Smooth muscle cell (in vitro differentiated cells): ENCODE measurements around the gene DRAP1. TPM values are rescaled to one million over a fixed set of nuclear protein-coding genes. Genes with fewer than 3 reads are reported as not detected.

Experiments
- DNase-seq: peaks from one replicate; lab custom pipeline; 2025; ENCODE audit not compliant: unreplicated experiment; lab: John Stamatoyannopoulos, UW
- H2AFZ ChIP-seq: fragments of 200-600 bp; sonication (generic); 2 replicates; pipeline ENCODE4 v1.6.0; 2016; ENCODE audit warnings: antibody characterized with exemption, low read depth, mild to moderate bottlenecking
- H3F3A ChIP-seq: fragments of 200-600 bp; sonication (generic); 2 replicates; pipeline ENCODE4 v1.6.0; 2017; ENCODE audit warnings: antibody characterized with exemption, low read depth
- H3K27ac ChIP-seq: fragments of 200-600 bp; sonication (generic); 2 replicates; pipeline ENCODE4 v1.5.1; 2016; ENCODE audit warnings: low read depth, mild to moderate bottlenecking
- H3K27me3 ChIP-seq: fragments of 200-600 bp; sonication (generic); 2 replicates; pipeline ENCODE4 v1.6.1; 2016; ENCODE audit warnings: low read depth, mild to moderate bottlenecking
- H3K36me3 ChIP-seq: fragments of 200-600 bp; sonication (generic); 2 replicates; pipeline ENCODE4 v1.5.1; 2016; ENCODE audit warnings: low read depth
- H3K4me1 ChIP-seq: fragments of 200-600 bp; sonication (generic); 2 replicates; pipeline ENCODE4 v1.5.1; 2016; ENCODE audit warnings: low read depth
- H3K4me2 ChIP-seq: fragments of 200-600 bp; sonication (generic); 2 replicates; pipeline ENCODE4 v1.6.0; 2016; ENCODE audit warnings: mild to moderate bottlenecking
- H3K4me3 ChIP-seq: fragments of 200-600 bp; sonication (generic); 2 replicates; pipeline ENCODE4 v1.5.1; 2016; ENCODE audit warnings: mild to moderate bottlenecking
- H3K79me2 ChIP-seq: fragments of 200-600 bp; sonication (generic); 2 replicates; pipeline ENCODE4 v1.6.0; 2016; ENCODE audit warnings: low read depth, mild to moderate bottlenecking
- H3K9ac ChIP-seq: fragments of 200-600 bp; sonication (generic); 2 replicates; pipeline ENCODE4 v1.6.0; 2016; ENCODE audit warnings: low read depth
- H3K9me3 ChIP-seq: fragments of 200-600 bp; sonication (generic); replicated peaks from 2 replicates; pipeline ENCODE4 v1.5.1; 2016; ENCODE audit warnings: low read depth
- H4K20me1 ChIP-seq: fragments of 200-600 bp; sonication (generic); 2 replicates; pipeline ENCODE4 v1.6.0; 2016; ENCODE audit warnings: low read depth
- CTCF ChIP-seq: fragments of 200-600 bp; sonication (generic); IDR thresholded peaks from 2 replicates; pipeline ENCODE4 v1.5.1; 2017; ENCODE audit warnings: borderline replicate concordance, mild to moderate bottlenecking, antibody characterized with exemption; ENCODE audit not compliant: insufficient read depth, poor library complexity, severe bottlenecking
- WGBS: methylation state at CpG from one replicate; pipeline ENCODE4 v1.1.7; 2016; ENCODE audit warnings: low lambda C conversion rate; 5-methylcytosine and 5-hydroxymethylcytosine counted together
- polyA plus RNA-seq: library from polyadenylated mRNA; unstranded; fragments of >200 nt; fragmentation: Nextera tagmentation; extraction: Ambion mirVana; gene quantifications from 2 replicates; pipeline ENCODE4 v1.2.1, GENCODE V29; 2016
- total RNA-seq: library from RNA; depleted of rRNA; stranded (reverse); fragments of >200 nt; gene quantifications from 2 replicates; pipeline ENCODE4 v1.2.3, GENCODE V29; 2014

DRAP1 gene
- total and polyA plus RNA-seq, 2 experiments from 2014 or later = 79.3 to 278 TPM

- no peak for DNase-seq
- peak; percentile 11 for TF ChIP-seq CTCF
- Histone ChIP-seq H3K4me1 (no peaks in the 10 kb centered on the region), H3K79me2 (peaks cover 4% of the 10 kb centered on the region), H3K9me3 (no peaks in the 10 kb centered on the region), H3K4me3 (no peak overlapping the region), H2AFZ (no peak overlapping the region), H3K9ac (no peak overlapping the region), H4K20me1 (no peaks in the 10 kb centered on the region), H3K27ac (peak overlapping the region; percentile 37), H3K36me3 (no peaks in the 10 kb centered on the region), H3K4me2 (peak overlapping the region; percentile 15), H3K27me3 (no peaks in the 10 kb centered on the region), H3F3A (peaks cover 10% of the 10 kb centered on the region)
- 41% methylated on average over 14 of the region's 14 CpGs for WGBS
These were observed 7.3 kb upstream of the DRAP1 start for GRCh38 chr11:65911682-65912568.

- no peaks in the 10 kb centered on the region for H4K20me1 ChIP-seq
- whole genome bisulfite sequencing = 55% methylated on average over 4 of the region's 4 CpGs
- no peak overlapping the region for H2AFZ ChIP-seq
- peaks cover 19% of the 10 kb centered on the region for H3F3A ChIP-seq
- H3K9ac ChIP-seq = peak overlapping the region; percentile 31
- peaks cover 13% of the 10 kb centered on the region for H3K79me2 ChIP-seq
- DNase-seq = no peak
- no peak overlapping the region for H3K4me3 ChIP-seq
- no peak for TF ChIP-seq CTCF
- H3K4me1 ChIP-seq = peaks cover 8% of the 10 kb centered on the region
- H3K9me3 ChIP-seq = no peaks in the 10 kb centered on the region
- peak overlapping the region; percentile 15 for H3K4me2 ChIP-seq
- H3K36me3 ChIP-seq = no peaks in the 10 kb centered on the region
- no peaks in the 10 kb centered on the region for H3K27me3 ChIP-seq
- H3K27ac ChIP-seq = peak overlapping the region; percentile 61
These were observed 6.4 kb upstream of the DRAP1 start for GRCh38 chr11:65912845-65913244.

- H3K4me2 ChIP-seq = peak overlapping the region; percentile 38
- peaks cover 32% of the 10 kb centered on the region for H3K79me2 ChIP-seq
- TF ChIP-seq CTCF = no peak
- H3K9me3 ChIP-seq = no peaks in the 10 kb centered on the region
- WGBS = 70% methylated on average over 10 of the region's 10 CpGs
- H3K4me3 ChIP-seq = no peak overlapping the region
- H4K20me1 ChIP-seq = peaks cover 3% of the 10 kb centered on the region
- H3K4me1 ChIP-seq = peaks cover 17% of the 10 kb centered on the region
- H3K9ac ChIP-seq = peak overlapping the region; percentile 46
- H3K27me3 ChIP-seq = no peaks in the 10 kb centered on the region
- H2AFZ ChIP-seq = no peak overlapping the region
- H3F3A ChIP-seq = peaks cover 26% of the 10 kb centered on the region
- DNase-seq = no peak
- H3K36me3 ChIP-seq = no peaks in the 10 kb centered on the region
- H3K27ac ChIP-seq = peak overlapping the region; percentile 97
These were observed 4.0 kb upstream of the DRAP1 start for GRCh38 chr11:65915101-65915820.
